GM18951 (cell line): Measurements from ENCODE around the gene ROR1.
"Not testable (repeated sequence)": the region's sequence is repeated elsewhere in the genome, so short reads cannot be mapped to it uniquely, and the experiment has no call there.

Experiments used
- POLR2A ChIP-seq: IDR thresholded peaks from 4 replicates; pipeline ENCODE4 v1.6.1; 2011; ENCODE audit warnings: mild to moderate bottlenecking; ENCODE audit not compliant: insufficient read length, insufficient read depth; ENCODE audit errors: extremely low read depth
- in situ Hi-C: fragments of 300-500 bp; cut with MboI; formaldehyde crosslinking; loops from one replicate; pipeline ENCODE4 v1.12.0; 2022; ENCODE audit warnings: low sequenced_read_pairs, mixed read lengths, inconsistent platforms; ENCODE audit not compliant: unreplicated experiment

Gene ROR1

GRCh38 chr1:64187646-64188045, 413.8 kb downstream of the ROR1 start:
- in situ Hi-C loops: no loop called here
- no peak for TF ChIP-seq POLR2A

- in situ Hi-C loops: no loop called here
- no peak for TF ChIP-seq POLR2A
Measured at GRCh38 chr1:64192290-64192689, 418.5 kb downstream of the ROR1 start.

- TF ChIP-seq POLR2A: no peak
- in situ Hi-C loops: no loop called here
Measured at GRCh38 chr1:64194168-64195080, 420.6 kb downstream of the ROR1 start.

GRCh38 chr1:64195081-64195395, 421.2 kb downstream of the ROR1 start:
- in situ Hi-C loops: no loop called here

GRCh38 chr1:64196074-64196870, 422.5 kb downstream of the ROR1 start:
- in situ Hi-C loops: no loop called here
- no peak for TF ChIP-seq POLR2A

More at GRCh38 chr1:64195081-64195395, 421.2 kb downstream of the ROR1 start:
- TF ChIP-seq POLR2A: no peak

GRCh38 chr1:64197076-64197475, 423.3 kb downstream of the ROR1 start:
- TF ChIP-seq POLR2A: no peak
- in situ Hi-C loops: no loop called here

GRCh38 chr1:64199154-64199553, 425.3 kb downstream of the ROR1 start:
- TF ChIP-seq POLR2A: no peak
- in situ Hi-C loops: no loop called here

GRCh38 chr1:64200064-64200463, 426.2 kb downstream of the ROR1 start:
- TF ChIP-seq POLR2A: no peak
- in situ Hi-C loops: no loop called here

- in situ Hi-C loops: no loop called here
- no peak for TF ChIP-seq POLR2A
Measured at GRCh38 chr1:64203420-64203819, 429.6 kb downstream of the ROR1 start, which contains the start of gene UBE2U. UBE2U (plus strand) TSS chr1:64203623; CDS start chr1:64204051, 428 bp downstream.

- no peak for TF ChIP-seq POLR2A
- in situ Hi-C loops: no loop called here
Measured at GRCh38 chr1:64209221-64209620, 435.4 kb downstream of the ROR1 start.

- no peak for TF ChIP-seq POLR2A
- in situ Hi-C loops: no loop called here
Measured at GRCh38 chr1:64212031-64212430, 438.2 kb downstream of the ROR1 start.

GRCh38 chr1:64215576-64215975, 441.8 kb downstream of the ROR1 start:
- in situ Hi-C loops: no loop called here
- TF ChIP-seq POLR2A: no peak

- in situ Hi-C loops: no loop called here
- no peak for TF ChIP-seq POLR2A
Measured at GRCh38 chr1:64220241-64220640, 446.4 kb downstream of the ROR1 start.

GRCh38 chr1:64223329-64224151, 449.7 kb downstream of the ROR1 start:
- TF ChIP-seq POLR2A: no peak
- in situ Hi-C loops: no loop called here

GRCh38 chr1:64224236-64224635, 450.4 kb downstream of the ROR1 start:
- in situ Hi-C loops: not testable (repeated sequence)
